KOPT-K1 (cell line): ENCODE data around the gene CSNK1D.

Experiments used
- H3K27ac ChIP-seq: fragments of 200-600 bp; sonication (generic); 2 replicates; pipeline ENCODE4 v1.5.1; 2016; ENCODE audit warnings: antibody characterized with exemption, mild to moderate bottlenecking, low read depth, low read length; ENCODE audit not compliant: poor library complexity, severe bottlenecking
- H3K36me3 ChIP-seq: fragments of 200-600 bp; sonication (generic); 2 replicates; pipeline ENCODE4 v1.5.1; 2017; ENCODE audit warnings: antibody characterized with exemption, mild to moderate bottlenecking, low read length, moderate library complexity; ENCODE audit not compliant: insufficient read depth
- H3K9me3 ChIP-seq: fragments of 200-600 bp; sonication (generic); 2 replicates; pipeline ENCODE4 v1.5.1; 2017; ENCODE audit warnings: antibody characterized with exemption, low read length, mild to moderate bottlenecking; ENCODE audit not compliant: insufficient read depth, poor library complexity, severe bottlenecking

Gene CSNK1D

DNA sequence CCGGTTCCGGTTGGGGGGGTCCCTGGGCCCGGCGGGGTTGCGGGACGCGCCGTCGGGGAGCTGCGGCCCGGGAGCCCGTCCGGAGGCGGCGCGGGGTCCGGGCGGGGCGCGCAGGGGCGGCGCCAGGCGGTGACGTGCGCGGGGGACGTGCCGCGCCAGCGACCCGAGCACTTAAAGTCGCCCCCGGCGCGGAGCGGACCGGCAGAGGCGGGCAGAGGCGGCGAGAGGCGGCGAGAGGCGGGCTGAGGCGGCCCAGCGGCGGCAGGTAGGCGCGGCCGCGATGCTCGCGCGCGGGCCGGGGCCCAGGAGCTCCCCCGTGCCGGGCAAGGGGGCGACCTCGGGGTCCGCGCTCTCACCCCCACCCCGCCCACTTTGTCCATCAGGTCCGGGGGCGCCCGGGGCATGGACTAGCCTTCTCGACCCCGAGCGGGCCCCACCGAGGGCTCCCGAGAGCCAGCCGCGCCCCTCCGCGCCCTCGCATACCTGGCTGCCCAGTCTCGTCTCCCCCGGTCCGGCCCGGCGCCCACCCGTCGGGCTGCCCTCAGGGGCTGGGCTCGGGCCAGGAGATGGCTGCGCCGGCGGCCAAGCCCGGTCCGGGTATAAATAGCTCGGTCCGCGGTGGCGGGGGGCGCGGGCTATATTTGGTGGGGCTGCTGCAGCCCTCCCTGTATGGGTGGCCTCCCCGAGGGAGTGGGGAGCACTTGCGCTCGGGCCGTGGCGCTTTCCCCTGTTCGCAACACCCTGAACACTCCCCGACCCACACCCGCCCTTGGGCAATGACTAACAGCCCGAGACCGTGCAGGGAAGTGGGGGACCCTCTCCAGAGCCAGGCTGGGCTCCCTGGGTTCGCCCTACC lies 44.4 kb downstream of the CSNK1D start, which contains the start of gene SLC16A3:
Gene SLC16A3, plus strand, starts transcription at position 201 of the 856 bp plus-strand sequence. CDS start 6,967 bp downstream, outside the sequence.
- H3K36me3 ChIP-seq, result no peaks in the 10 kb centered on the region
- peak within 1 kb of the TSS; percentile 71 for H3K27ac ChIP-seq

DNA sequence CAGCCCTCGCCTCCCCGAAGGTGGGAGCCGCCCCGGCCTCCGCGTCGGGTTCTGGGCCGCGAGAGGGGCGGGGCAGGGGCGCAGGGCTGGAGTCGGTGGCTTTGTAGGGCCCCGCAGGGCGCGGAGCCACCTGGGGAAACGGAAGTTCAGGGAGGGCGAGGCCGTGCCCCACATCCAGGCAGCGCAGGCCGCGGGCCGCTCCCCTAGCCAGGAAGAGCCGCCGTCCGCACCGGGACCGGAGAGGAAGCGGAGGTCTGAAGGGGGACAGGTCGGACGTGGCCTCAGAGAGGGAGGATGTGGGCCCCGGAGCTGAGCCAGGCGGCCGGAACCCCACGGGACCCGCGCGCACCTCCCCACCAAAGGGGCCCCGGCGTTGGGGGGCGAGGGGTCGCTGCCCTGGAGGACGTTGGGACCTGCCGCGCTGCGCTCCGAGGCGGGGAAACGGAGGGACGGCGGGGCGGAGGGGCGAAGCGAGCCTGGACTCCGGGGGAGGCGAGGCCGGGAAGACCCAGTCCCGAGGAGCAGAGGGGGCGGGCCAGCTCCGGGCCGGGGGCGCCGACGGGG lies 45.1 kb downstream of the CSNK1D start:
- Histone ChIP-seq H3K27ac (peak overlapping the region; percentile 71), H3K9me3 (no peaks in the 10 kb centered on the region), H3K36me3 (no peaks in the 10 kb centered on the region)

More for the DNA sequence above, 44.4 kb downstream of the CSNK1D start, which contains the start of gene SLC16A3:
- no peaks in the 10 kb centered on the region for H3K9me3 ChIP-seq

DNA sequence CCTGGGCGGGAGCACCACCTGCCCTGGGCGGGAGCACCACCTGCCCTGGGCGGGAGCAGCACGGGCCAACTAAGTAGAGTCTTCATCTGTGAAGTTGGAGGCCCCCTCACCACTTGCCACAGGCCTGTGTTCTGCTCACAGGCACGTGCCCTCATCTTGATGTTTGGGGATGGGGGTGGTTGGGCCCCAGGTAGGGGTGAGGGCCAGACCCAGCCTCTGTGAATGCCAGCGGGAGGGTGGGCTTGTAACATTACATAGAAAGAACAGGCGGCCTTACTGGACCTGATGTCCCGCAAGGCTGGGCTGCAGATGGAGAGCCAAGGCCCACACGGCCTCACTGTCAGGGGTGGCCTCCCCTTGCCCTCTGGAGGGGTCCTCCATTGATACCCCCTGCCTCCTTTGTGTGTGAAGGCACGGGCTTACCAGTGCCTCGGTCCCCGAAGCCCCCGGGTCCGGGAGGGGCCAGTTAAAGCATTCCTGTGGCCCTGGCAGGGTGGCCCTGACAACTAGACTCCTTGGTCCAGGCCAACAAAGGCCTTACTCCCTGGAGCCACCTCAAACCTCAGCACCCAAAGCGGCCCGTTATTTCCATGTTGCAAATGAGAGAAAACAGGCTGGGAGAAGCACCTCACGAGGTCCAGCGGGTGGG lies 45.7 kb downstream of the CSNK1D start:
- H3K9me3 ChIP-seq, result no peaks in the 10 kb centered on the region
- H3K27ac ChIP-seq, result peak overlapping the region; percentile 71
- no peaks in the 10 kb centered on the region for H3K36me3 ChIP-seq

GRCh38 chr17:82226809-82227628 lies 46.5 kb downstream of the CSNK1D start:
- Histone ChIP-seq H3K27ac (no peak overlapping the region), H3K9me3 (no peaks in the 10 kb centered on the region), H3K36me3 (no peaks in the 10 kb centered on the region)

DNA sequence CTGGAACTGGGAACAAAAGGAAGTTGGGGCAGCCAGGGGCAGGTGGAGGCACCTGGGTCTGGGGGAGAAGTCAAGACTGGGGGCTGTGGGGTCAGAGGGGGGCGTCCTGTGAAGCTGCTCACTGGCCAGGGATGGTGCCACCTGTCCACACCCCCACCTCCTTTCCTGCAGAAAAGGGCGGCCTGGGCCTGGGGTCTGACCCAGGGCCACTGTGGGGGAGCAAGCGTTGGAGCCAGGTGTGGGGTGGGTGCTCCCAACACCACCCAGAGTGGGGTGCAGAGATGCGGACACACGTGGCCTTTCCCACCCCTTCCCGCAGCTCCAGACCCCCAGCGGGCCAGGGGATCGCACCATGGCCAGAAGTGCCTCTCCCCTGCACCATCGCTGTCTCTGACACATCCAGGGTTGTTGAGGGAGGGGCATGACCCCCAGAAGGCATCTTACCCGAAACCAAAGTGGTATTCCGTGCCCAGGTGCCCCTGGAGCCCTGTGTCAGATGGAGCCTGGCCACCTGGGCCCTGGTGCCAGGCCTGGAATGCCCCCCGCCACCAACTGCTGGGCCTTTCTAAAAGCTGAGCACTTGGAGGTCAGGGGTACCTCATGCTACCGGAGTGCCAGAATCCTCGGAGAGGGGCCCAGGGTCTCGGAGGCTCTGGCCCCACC lies 47.2 kb downstream of the CSNK1D start:
- Histone ChIP-seq H3K27ac (no peak overlapping the region), H3K36me3 (no peaks in the 10 kb centered on the region), H3K9me3 (no peaks in the 10 kb centered on the region)

GRCh38 chr17:82225368-82226029 lies 48.0 kb downstream of the CSNK1D start:
- Histone ChIP-seq H3K9me3 (no peaks in the 10 kb centered on the region), H3K36me3 (no peaks in the 10 kb centered on the region), H3K27ac (no peak overlapping the region)

- Histone ChIP-seq H3K36me3 (no peaks in the 10 kb centered on the region), H3K27ac (no peak overlapping the region), H3K9me3 (no peaks in the 10 kb centered on the region)
Observed at GRCh38 chr17:82224666-82225065, 48.8 kb downstream of the CSNK1D start.

DNA sequence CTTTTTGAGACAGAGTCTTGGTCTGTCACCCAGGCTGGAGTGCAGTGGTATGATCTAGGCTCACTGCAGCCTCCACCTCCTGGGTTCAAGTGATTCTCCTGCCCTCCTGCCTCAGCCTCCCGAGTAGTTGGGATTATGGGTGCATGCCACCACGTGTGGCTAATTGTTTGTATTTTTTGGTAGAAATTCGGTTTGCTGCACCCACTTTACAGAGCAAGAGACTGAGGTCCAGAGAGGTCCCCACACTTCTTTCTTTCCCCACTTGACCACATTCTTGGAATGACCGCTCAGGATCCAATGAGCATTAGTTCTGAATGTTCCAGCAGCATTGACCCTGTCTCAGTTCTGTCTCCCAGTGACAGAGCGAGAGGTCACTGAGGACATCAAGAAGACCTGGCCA lies 50.0 kb downstream of the CSNK1D start:
- Histone ChIP-seq H3K9me3 (no peaks in the 10 kb centered on the region), H3K27ac (no peak overlapping the region), H3K36me3 (no peaks in the 10 kb centered on the region)

- Histone ChIP-seq H3K9me3 (no peaks in the 10 kb centered on the region), H3K27ac (no peak overlapping the region)
Observed at GRCh38 chr17:82222816-82223215, 50.7 kb downstream of the CSNK1D start.

GRCh38 chr17:82221341-82221902 lies 52.1 kb downstream of the CSNK1D start:
- Histone ChIP-seq H3K36me3 (no peaks in the 10 kb centered on the region), H3K27ac (no peak overlapping the region)

More at GRCh38 chr17:82222816-82223215, 50.7 kb downstream of the CSNK1D start:
- H3K36me3 ChIP-seq, result no peaks in the 10 kb centered on the region

DNA sequence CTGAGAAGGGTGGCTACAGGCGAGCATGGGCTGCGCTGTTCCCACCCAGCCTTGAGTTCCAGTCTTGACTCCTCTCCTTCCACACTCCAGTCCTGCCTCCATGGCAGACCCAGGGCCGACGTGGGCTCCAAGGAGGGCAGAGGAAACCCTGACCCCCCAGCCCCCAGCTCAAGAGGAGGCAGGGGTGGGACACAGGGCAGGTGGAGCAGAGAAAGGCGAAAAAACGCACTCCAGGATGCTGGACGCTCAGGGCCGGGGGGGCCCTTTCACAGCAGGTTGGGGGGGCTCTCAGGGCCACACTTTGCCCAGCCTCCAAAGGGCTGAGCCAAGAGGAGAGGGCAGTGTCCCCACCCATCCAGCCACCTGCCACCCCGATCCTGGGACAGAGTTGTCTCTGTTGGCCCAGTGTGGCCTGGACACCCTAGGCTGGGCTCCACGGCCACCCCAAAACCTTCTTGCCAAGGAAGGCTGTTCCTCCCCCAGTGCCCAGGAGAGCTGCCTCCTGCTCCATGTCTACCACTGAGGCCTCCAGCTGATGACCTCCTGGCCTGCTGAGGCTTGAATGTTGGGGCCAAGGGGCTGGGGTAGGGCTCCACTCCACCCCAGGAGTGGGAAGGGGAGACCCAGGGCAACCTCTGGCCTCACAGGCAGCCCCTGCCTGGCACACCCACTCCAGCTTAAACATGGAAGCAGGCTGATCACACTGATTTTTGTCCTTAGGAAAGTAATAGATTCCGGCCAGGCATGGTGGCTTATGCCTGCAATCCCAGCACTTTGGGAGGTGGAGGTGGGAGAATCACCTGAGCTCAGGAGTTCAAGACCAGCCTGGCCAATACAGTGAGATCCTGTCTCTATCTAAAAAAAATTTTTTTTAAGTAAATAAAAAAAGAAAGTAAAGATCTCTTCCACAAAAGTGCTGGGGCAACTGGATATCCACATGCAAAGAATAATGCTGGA lies 53.5 kb downstream of the CSNK1D start:
- H3K27ac ChIP-seq, result no peak overlapping the region
- no peaks in the 10 kb centered on the region for H3K36me3 ChIP-seq
- H3K9me3 ChIP-seq, result no peaks in the 10 kb centered on the region

More at GRCh38 chr17:82221341-82221902, 52.1 kb downstream of the CSNK1D start:
- no peaks in the 10 kb centered on the region for H3K9me3 ChIP-seq

DNA sequence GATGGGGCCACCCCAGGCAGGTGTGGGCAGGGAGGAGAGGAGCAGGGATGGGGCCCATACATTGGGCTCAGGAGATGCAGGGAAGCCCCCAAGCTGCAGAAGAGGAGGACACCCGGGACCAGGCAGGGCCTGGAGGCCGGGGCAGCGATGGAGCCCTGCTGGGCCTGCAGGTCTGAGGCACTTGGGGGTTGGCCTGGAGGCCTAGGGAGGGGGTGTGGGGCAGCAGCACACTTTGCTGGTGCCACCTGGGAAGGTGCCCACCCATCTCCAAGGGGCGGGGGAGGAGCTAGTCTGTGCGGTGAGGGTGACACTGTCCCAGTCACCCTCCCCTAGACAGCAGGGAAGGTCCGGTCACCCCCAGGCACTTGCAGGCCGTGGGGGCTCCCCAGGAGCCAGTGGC lies 54.4 kb downstream of the CSNK1D start:
- no peaks in the 10 kb centered on the region for H3K9me3 ChIP-seq
- no peak overlapping the region for H3K27ac ChIP-seq
- no peaks in the 10 kb centered on the region for H3K36me3 ChIP-seq
